ENCODE data around the gene ACP1.

The ACP1 gene

GRCh38 chr2:244547-244946 lies 20.2 kb upstream of the ACP1 start:
- no peak for DNase-seq (ENCODE audit: low read depth)
- no peak overlapping the region for H3K4me3 ChIP-seq (ENCODE audit: low read depth, low read length)
- no peak for TF ChIP-seq CTCF (IDR thresholded peaks at IDR 0.05; ENCODE audit: insufficient read depth, low read depth, low read length, missing control alignments)

GRCh38 chr2:246489-247144 lies 18.1 kb upstream of the ACP1 start:
- peak; percentile 55 for TF ChIP-seq CTCF (IDR thresholded peaks at IDR 0.05; ENCODE audit: insufficient read depth, low read depth, low read length, missing control alignments)
- DNase-seq (ENCODE audit: low read depth) = peak; percentile 51
- H3K4me3 ChIP-seq (ENCODE audit: low read depth, low read length) = no peak overlapping the region

DNA sequence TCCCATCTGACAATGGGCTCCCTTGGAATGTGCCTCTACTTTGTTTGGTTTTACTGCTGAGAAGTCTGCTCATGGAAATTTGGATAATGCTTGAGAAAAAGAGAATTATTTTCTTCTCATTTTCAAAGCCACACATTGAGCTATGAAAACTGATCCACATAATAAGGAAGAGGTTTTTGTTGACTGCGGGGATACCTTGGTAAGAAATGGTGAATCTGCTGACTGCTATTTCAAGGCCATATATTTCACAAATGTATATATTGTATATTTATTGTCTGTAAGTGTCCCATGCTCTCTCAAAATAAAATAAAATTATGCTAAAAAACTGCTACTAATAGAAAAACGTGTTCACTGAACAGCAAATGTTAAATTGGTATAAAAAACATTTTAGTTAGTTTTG lies 16.0 kb upstream of the ACP1 start:
- no peak for DNase-seq (ENCODE audit: low read depth)
- H3K4me3 ChIP-seq (ENCODE audit: low read depth, low read length) = no peak overlapping the region
- no peak for TF ChIP-seq CTCF (IDR thresholded peaks at IDR 0.05; ENCODE audit: insufficient read depth, low read depth, low read length, missing control alignments)

- no peak for TF ChIP-seq CTCF (IDR thresholded peaks at IDR 0.05; ENCODE audit: insufficient read depth, low read depth, low read length, missing control alignments)
These were observed 15.2 kb upstream of the ACP1 start for GRCh38 chr2:249538-250042.

DNA sequence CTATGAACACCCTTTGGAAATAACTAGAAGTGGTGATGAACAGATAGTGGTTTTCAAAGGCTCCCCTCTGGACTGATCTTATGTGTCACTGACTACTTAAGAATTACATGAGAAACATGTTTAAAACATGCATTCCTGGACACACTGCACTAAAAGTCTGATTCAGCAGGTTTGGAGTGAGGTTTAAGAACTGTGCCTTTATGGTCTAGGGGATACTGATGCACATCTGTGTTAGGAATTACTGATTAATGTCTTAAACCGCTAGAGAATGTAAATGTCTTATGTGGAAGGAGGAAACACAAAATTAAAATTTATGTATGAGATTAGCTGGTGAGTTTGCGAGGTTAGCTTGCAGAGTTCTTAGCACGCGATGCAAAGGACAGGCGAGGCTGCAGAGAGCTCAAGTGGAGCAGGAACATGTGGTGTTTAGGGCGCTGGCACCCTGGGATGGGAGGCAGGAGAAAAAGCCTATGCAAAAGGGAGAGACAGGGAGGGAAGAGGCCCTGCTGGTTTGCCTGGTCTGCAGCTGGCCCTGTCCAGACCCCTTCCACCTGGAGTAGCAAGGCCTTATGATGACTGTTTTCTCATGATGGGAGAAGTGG lies 12.6 kb upstream of the ACP1 start:
- TF ChIP-seq CTCF (IDR thresholded peaks at IDR 0.05; ENCODE audit: insufficient read depth, low read depth, low read length, missing control alignments) = no peak
- DNase-seq (ENCODE audit: low read depth) = no peak

More at GRCh38 chr2:249538-250042, 15.2 kb upstream of the ACP1 start:
- H3K4me3 ChIP-seq (ENCODE audit: low read depth, low read length) = no peak overlapping the region
- no peak for DNase-seq (ENCODE audit: low read depth)

DNA sequence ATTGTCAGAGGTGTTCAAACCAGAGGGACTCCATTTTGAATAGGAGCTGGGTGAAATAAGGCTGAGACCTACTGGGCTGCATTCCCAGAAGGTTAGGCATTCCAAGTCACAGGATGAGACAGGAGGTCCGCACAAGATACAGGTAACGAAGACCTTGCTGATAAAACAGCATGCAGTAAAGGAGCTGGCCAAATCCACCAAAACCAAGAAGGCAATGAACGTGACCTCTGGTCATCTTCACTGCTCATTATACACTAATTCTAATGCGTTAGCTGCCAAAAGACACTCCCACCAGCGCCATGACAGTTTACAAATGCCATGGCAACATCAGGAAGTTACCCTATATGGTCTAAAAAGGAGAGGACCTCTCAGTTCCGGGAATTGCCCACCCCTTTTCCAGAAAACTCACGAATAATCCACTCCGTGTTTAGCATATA lies 11.5 kb upstream of the ACP1 start:
- no peak for TF ChIP-seq CTCF (IDR thresholded peaks at IDR 0.05; ENCODE audit: insufficient read depth, low read depth, low read length, missing control alignments)
- H3K4me3 ChIP-seq (ENCODE audit: low read depth, low read length) = no peak overlapping the region
- DNase-seq (ENCODE audit: low read depth) = no peak

More for the DNA sequence above, 12.6 kb upstream of the ACP1 start:
- H3K4me3 ChIP-seq (ENCODE audit: low read depth, low read length) = no peak overlapping the region

All from GM12865 (cell line).